GM12864 (cell line): ENCODE results near the gene GUK1.

Experiments used
- DNase-seq: peaks from one replicate; pipeline ENCODE4 v3.0.0-alpha.2; 2011; ENCODE audit warnings: low read depth
- H3K4me3 ChIP-seq: 2 replicates; pipeline ENCODE4 v1.5.1; 2011; ENCODE audit warnings: mild to moderate bottlenecking, low read depth, low read length, control low read depth
- TF ChIP-seq, protein P1 (sequence below): IDR thresholded peaks from 2 replicates; pipeline ENCODE4 v1.5.1; 2011; ENCODE audit warnings: low read depth, mild to moderate bottlenecking, moderate library complexity, low read length, control low read depth, inconsistent platforms; ENCODE audit errors: missing control alignments

Gene GUK1

GRCh38 chr1:228155596-228156514, 15.8 kb downstream of the GUK1 start:
- DNase-seq = no peak
- TF ChIP-seq, protein P1, sequence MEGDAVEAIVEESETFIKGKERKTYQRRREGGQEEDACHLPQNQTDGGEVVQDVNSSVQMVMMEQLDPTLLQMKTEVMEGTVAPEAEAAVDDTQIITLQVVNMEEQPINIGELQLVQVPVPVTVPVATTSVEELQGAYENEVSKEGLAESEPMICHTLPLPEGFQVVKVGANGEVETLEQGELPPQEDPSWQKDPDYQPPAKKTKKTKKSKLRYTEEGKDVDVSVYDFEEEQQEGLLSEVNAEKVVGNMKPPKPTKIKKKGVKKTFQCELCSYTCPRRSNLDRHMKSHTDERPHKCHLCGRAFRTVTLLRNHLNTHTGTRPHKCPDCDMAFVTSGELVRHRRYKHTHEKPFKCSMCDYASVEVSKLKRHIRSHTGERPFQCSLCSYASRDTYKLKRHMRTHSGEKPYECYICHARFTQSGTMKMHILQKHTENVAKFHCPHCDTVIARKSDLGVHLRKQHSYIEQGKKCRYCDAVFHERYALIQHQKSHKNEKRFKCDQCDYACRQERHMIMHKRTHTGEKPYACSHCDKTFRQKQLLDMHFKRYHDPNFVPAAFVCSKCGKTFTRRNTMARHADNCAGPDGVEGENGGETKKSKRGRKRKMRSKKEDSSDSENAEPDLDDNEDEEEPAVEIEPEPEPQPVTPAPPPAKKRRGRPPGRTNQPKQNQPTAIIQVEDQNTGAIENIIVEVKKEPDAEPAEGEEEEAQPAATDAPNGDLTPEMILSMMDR = no peak
- no peak overlapping the region for H3K4me3 ChIP-seq

DNA sequence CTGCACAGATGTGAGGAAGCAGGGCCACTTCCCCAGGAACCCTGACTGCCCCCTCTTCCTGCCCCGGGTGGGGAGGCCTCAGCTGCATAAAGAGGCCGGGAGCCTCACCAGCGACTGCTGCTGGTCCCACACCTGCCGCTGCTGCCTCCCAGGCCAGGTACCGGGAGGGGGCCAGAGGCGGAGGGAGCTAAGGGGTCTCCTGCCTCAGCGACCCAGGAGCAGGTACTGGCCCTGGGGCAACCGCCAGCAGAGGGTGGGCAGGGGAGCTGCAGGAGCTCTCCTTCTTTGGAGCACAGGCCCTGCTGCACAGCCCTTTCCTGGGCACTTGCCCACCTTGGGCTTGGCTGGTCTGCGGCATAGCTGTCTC, 16.4 kb downstream of the GUK1 start:
- DNase-seq = no peak
- H3K4me3 ChIP-seq = no peak overlapping the region
- TF ChIP-seq, protein P1 = no peak

DNA sequence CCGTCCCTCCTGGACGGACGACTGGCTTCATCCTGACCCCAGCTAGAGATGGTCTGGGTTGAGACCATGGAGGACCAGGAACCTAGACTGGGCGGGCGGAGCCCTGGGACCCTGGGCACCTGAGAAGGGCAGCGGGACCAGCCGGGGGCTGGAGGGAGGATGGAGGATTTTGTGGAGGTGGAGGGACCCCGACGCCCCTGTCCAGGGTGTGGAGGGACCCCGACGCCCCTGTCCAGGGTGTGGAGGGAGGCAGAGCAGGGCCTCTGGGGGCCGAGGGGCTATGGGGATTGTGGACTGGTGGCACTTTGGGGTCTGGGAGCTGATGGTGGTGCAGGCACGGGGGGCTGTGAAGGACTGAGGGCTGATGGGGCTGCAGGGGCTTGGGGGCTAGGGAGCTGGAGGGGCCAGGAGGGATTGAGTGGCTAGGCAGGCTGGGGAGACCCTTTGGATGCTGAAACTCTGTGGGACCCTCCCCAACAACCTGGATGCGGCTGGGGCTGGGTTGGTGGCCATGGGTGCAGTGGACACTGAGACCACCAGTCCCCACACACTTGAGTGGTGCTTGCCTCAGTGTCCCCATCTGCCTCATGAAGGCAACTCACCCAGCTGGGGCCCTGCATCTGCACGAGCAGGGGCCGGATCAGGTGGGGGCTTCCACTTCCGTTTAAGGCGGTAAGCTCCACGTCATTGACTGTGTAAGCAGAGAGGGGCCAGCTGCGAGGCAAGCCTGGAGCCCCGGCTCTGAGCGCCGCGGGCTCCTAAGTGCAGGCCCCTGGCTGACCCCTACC, 17.1 kb downstream of the GUK1 start:
- TF ChIP-seq, protein P1 = no peak
- no peak overlapping the region for H3K4me3 ChIP-seq
- DNase-seq = no peak

- DNase-seq = no peak
- no peak overlapping the region for H3K4me3 ChIP-seq
- TF ChIP-seq, protein P1 = no peak
These were observed 17.6 kb downstream of the GUK1 start for GRCh38 chr1:228157729-228158126.

- H3K4me3 ChIP-seq = no peak overlapping the region
- TF ChIP-seq, protein P1 = no peak
- DNase-seq = no peak
These were observed 18.3 kb downstream of the GUK1 start for GRCh38 chr1:228158151-228159007.

GRCh38 chr1:228159008-228159665, 19.1 kb downstream of the GUK1 start:
- no peak for DNase-seq
- TF ChIP-seq, protein P1 = no peak
- no peak overlapping the region for H3K4me3 ChIP-seq
